ENCODE data around the gene SMYD3. TPM values are rescaled to one million over a fixed set of nuclear protein-coding genes. Genes with fewer than 3 reads are reported as not detected.

Gene SMYD3
- total and polyA plus RNA-seq, 2 donors (not counting 1 experiment from before 2014, with no cell fraction given), result 9.7 to 37.2 TPM

DNA sequence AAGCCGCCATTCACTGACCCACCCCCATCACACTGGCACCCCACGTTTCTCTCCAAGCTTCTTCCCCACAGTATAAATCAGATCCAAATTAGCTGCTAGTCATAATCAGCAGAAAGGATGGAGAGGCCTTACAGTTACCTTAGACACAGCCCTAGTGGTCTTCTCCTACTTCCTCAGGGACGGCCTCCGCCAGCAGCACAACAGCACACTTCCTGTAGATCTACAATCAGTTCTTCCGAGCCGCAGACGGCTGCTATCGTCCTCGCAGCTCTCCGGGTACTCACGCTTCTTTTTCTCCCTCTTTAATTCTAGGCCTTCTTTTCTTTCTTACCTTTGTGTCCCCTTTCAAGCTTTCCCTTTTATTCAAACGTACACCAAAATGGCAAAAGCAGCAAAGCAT lies 313.5 kb downstream of the SMYD3 start:
- Histone ChIP-seq H3K4me1 (ENCODE audit: control insufficient read depth in 2 of 2, insufficient read depth in 2 of 2, low read length in 2 of 2) (no peaks in the 10 kb centered on the region), H3K27ac (ENCODE audit: low read length in 2 of 2) (no peak overlapping the region), H3K9me3 (ENCODE audit: control extremely low read depth in 1 of 3, control insufficient read depth in 2 of 3, insufficient read depth in 1 of 3, low read length in 2 of 3) (no peaks in the 10 kb centered on the region), H3K36me3 (replicated peaks in 1 of 2; ENCODE audit: control extremely low read depth in 1 of 2, control insufficient read depth in 1 of 2, extremely low read depth in 1 of 2, insufficient read depth in 2 of 2, low read length in 1 of 2) (no peaks in the 10 kb centered on the region), H3K27me3 (replicated peaks in 1 of 4; ENCODE audit: control extremely low read depth in 1 of 4, control insufficient read depth in 3 of 4, insufficient read depth in 4 of 4, low read length in 3 of 4) (no peaks in the 10 kb centered on the region), H4K20me1 (ENCODE audit: control insufficient read depth, insufficient read depth, low read length, poor library complexity, severe bottlenecking) (no peaks in the 10 kb centered on the region), H2AFZ (ENCODE audit: insufficient read depth, low read depth, low read length, poor library complexity, severe bottlenecking) (no peak overlapping the region), H3K4me3 (ENCODE audit: control extremely low read depth in 1 of 5, extremely low read depth in 1 of 5, insufficient read depth in 1 of 5, low read depth in 2 of 5, low read length in 4 of 5) (no peak overlapping the region), H3K79me2 (ENCODE audit: control insufficient read depth, insufficient read depth, low read length) (no peaks in the 10 kb centered on the region), H3K9ac (ENCODE audit: low read length) (no peak overlapping the region), H3K4me2 (replicated peaks; ENCODE audit: low read depth, low read length, poor library complexity, severe bottlenecking) (no peak overlapping the region)
- ATAC-seq (ENCODE audit: low read depth) (no peak), DNase-seq (no peak)
- intact Hi-C loops (cut with micrococcal nuclease), result no loop called here
- ChIA-PET POLR2A (no interaction called here), CTCF (no interaction called here)
- Mint-ChIP-seq H3K4me1 (no peaks in the 10 kb centered on the region), H3K27ac (no peak overlapping the region), H3K4me3 (no peak overlapping the region), H3K9me3 (ENCODE audit: insufficient read depth) (no peaks in the 10 kb centered on the region), H3K27me3 (no peaks in the 10 kb centered on the region)
- TF ChIP-seq, protein P1, sequence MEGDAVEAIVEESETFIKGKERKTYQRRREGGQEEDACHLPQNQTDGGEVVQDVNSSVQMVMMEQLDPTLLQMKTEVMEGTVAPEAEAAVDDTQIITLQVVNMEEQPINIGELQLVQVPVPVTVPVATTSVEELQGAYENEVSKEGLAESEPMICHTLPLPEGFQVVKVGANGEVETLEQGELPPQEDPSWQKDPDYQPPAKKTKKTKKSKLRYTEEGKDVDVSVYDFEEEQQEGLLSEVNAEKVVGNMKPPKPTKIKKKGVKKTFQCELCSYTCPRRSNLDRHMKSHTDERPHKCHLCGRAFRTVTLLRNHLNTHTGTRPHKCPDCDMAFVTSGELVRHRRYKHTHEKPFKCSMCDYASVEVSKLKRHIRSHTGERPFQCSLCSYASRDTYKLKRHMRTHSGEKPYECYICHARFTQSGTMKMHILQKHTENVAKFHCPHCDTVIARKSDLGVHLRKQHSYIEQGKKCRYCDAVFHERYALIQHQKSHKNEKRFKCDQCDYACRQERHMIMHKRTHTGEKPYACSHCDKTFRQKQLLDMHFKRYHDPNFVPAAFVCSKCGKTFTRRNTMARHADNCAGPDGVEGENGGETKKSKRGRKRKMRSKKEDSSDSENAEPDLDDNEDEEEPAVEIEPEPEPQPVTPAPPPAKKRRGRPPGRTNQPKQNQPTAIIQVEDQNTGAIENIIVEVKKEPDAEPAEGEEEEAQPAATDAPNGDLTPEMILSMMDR (IDR thresholded peaks at IDR 0.05), result no peak
- TF ChIP-seq EZH2 (IDR thresholded peaks at IDR 0.05; ENCODE audit: borderline replicate concordance, insufficient read depth, low read depth, low read length, poor library complexity, severe bottlenecking), result no peak
- WGBS (ENCODE audit: insufficient coverage), result 90% methylated on average over 11 of the region's 12 CpGs

DNA sequence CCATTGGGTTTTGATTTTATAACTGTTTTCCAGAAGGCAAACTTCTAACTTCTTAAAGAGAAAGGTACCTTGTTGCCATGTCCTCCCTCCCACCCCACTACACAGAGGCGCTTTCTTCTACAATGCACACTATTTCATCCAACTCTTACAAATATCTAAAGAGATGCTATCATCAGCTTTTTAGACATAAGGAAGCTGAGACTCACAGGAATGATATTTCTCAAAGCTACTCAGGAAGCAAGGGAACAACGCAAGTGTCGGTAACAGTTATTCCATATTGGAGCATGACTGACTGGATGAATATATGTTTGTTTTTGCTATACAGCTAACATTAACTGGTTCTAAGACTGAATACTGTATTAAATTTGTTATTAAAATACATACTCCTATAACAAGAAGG lies 318.0 kb downstream of the SMYD3 start:
- Histone ChIP-seq H3K9ac (ENCODE audit: low read length) (no peak overlapping the region), H3K9me3 (ENCODE audit: control extremely low read depth in 1 of 3, control insufficient read depth in 2 of 3, insufficient read depth in 1 of 3, low read length in 2 of 3) (peaks cover 0 to 6% (median 0%) of the 10 kb centered on the region in 3 donors), H3K4me1 (ENCODE audit: control insufficient read depth in 2 of 2, insufficient read depth in 2 of 2, low read length in 2 of 2) (no peaks in the 10 kb centered on the region), H3K27me3 (replicated peaks in 1 of 4; ENCODE audit: control extremely low read depth in 1 of 4, control insufficient read depth in 3 of 4, insufficient read depth in 4 of 4, low read length in 3 of 4) (no peaks in the 10 kb centered on the region), H4K20me1 (ENCODE audit: control insufficient read depth, insufficient read depth, low read length, poor library complexity, severe bottlenecking) (no peaks in the 10 kb centered on the region), H3K4me2 (replicated peaks; ENCODE audit: low read depth, low read length, poor library complexity, severe bottlenecking) (no peak overlapping the region), H3K27ac (ENCODE audit: low read length in 2 of 2) (no peak overlapping the region), H3K36me3 (replicated peaks in 1 of 2; ENCODE audit: control extremely low read depth in 1 of 2, control insufficient read depth in 1 of 2, extremely low read depth in 1 of 2, insufficient read depth in 2 of 2, low read length in 1 of 2) (no peaks in the 10 kb centered on the region), H2AFZ (ENCODE audit: insufficient read depth, low read depth, low read length, poor library complexity, severe bottlenecking) (no peak overlapping the region), H3K79me2 (ENCODE audit: control insufficient read depth, insufficient read depth, low read length) (no peaks in the 10 kb centered on the region), H3K4me3 (ENCODE audit: control extremely low read depth in 1 of 5, extremely low read depth in 1 of 5, insufficient read depth in 1 of 5, low read depth in 2 of 5, low read length in 4 of 5) (no peak overlapping the region)
- DNase-seq (no peak), ATAC-seq (ENCODE audit: low read depth) (no peak)
- no peaks in the 10 kb centered on the region for H3K27me3 Mint-ChIP-seq
- H3K27ac Mint-ChIP-seq, result no peak overlapping the region
- no peak overlapping the region for H3K4me3 Mint-ChIP-seq
- no peaks in the 10 kb centered on the region for H3K9me3 Mint-ChIP-seq (ENCODE audit: insufficient read depth)
- intact Hi-C loops (cut with micrococcal nuclease), result no loop called here
- TF ChIP-seq, protein P1 (IDR thresholded peaks at IDR 0.05), result no peak
- H3K4me1 Mint-ChIP-seq, result no peaks in the 10 kb centered on the region
- ChIA-PET POLR2A (no interaction called here), CTCF (no interaction called here)
- WGBS (ENCODE audit: insufficient coverage), result 100% methylated on average over 1 of the region's 3 CpGs
